Keratinocyte (primary cell): ENCODE results near the gene STXBP1. TPM values are rescaled to one million over a fixed set of nuclear protein-coding genes. Genes with fewer than 3 reads are reported as not detected.

Experiments
- DNase-seq: peaks from one replicate; pipeline ENCODE4 v3.0.0-alpha.2; 2011; ENCODE audit warnings: low read depth, missing footprints, low spot score
- FAIRE-seq: peaks from 2 replicates; lab custom pipeline; 2011; peaks lifted over from hg19 to GRCh38; lab: Jason Lieb, UNC
- H2AFZ ChIP-seq: 2 replicates; pipeline ENCODE4 v1.6.0; 2012; ENCODE audit warnings: low read length, control low read depth, inconsistent platforms; ENCODE audit not compliant: control insufficient read depth
- H3K27ac ChIP-seq: 2 replicates; pipeline ENCODE4 v1.5.1; 2011; ENCODE audit warnings: low read length; ENCODE audit not compliant: control insufficient read depth, insufficient read depth
- H3K27me3 ChIP-seq: 3 replicates; pipeline ENCODE4 v1.6.0; 2011; ENCODE audit warnings: low read length; ENCODE audit not compliant: control insufficient read depth, insufficient read depth; ENCODE audit errors: extremely low read depth
- H3K36me3 ChIP-seq, 2 experiments: 2 replicates in 1 of 2; 3 replicates in 1 of 2; pipeline ENCODE4 v1.5.1; 2011; ENCODE audit warnings: low read length in 2 of 2, mild to moderate bottlenecking in 1 of 2; ENCODE audit not compliant: control insufficient read depth in 2 of 2, insufficient read depth in 2 of 2; ENCODE audit errors: extremely low read depth in 1 of 2
- H3K4me1 ChIP-seq: 3 replicates; pipeline ENCODE4 v1.5.1; 2011; ENCODE audit warnings: low read length; ENCODE audit not compliant: control insufficient read depth, insufficient read depth; ENCODE audit errors: extremely low read depth
- H3K4me2 ChIP-seq: 3 replicates; pipeline ENCODE4 v1.6.0; 2011; ENCODE audit warnings: low read depth, low read length; ENCODE audit not compliant: control insufficient read depth, insufficient read depth; ENCODE audit errors: extremely low read depth
- H3K4me3 ChIP-seq, 3 experiments: fragments of 200-600 bp in 1 of 3; sonication (generic) in 1 of 3; 2 replicates in 2 of 3; 3 replicates in 1 of 3; pipeline ENCODE4 v1.5.1; 2011 to 2016; ENCODE audit warnings: low read length in 3 of 3, mild to moderate bottlenecking in 3 of 3, control low read depth in 2 of 3, inconsistent platforms in 1 of 3, low read depth in 1 of 3, mixed read lengths in 1 of 3, mixed run types in 1 of 3, moderate library complexity in 1 of 3; ENCODE audit not compliant: control insufficient read depth in 2 of 3, insufficient read depth in 2 of 3; ENCODE audit errors: extremely low read depth in 1 of 3
- H3K79me2 ChIP-seq: 2 replicates; pipeline ENCODE4 v1.6.0; 2012; ENCODE audit warnings: low read length; ENCODE audit not compliant: control insufficient read depth, insufficient read depth
- H3K9ac ChIP-seq: 3 replicates; pipeline ENCODE4 v1.6.0; 2011; ENCODE audit warnings: low read length; ENCODE audit not compliant: control insufficient read depth, insufficient read depth; ENCODE audit errors: extremely low read depth
- H3K9me1 ChIP-seq: 3 replicates; pipeline ENCODE4 v1.6.0; 2011; ENCODE audit warnings: low read length; ENCODE audit not compliant: control insufficient read depth, insufficient read depth; ENCODE audit errors: extremely low read depth
- H3K9me3 ChIP-seq: 2 replicates; pipeline ENCODE4 v1.5.1; 2012; ENCODE audit warnings: low read depth, low read length; ENCODE audit not compliant: control insufficient read depth
- H4K20me1 ChIP-seq: 3 replicates; pipeline ENCODE4 v1.6.0; 2011; ENCODE audit warnings: low read length; ENCODE audit not compliant: control insufficient read depth, insufficient read depth; ENCODE audit errors: extremely low read depth
- CTCF ChIP-seq, 3 experiments: IDR thresholded peaks in 1 of 3; conservative IDR thresholded peaks in 1 of 3; optimal IDR thresholded peaks in 1 of 3; 2 replicates in 2 of 3; 3 replicates in 1 of 3; pipeline versions ENCODE3 to v1.5.1; 2011; ENCODE audit warnings: low read length in 3 of 3, mild to moderate bottlenecking in 3 of 3, moderate library complexity in 2 of 3, control low read depth in 1 of 3, inconsistent platforms in 1 of 3; ENCODE audit not compliant: insufficient read depth in 2 of 3; ENCODE audit errors: extremely low read depth in 1 of 3
- EZH2 ChIP-seq: IDR thresholded peaks from one replicate; pipeline ENCODE4 v1.6.1; 2012; ENCODE audit warnings: inconsistent platforms, mild to moderate bottlenecking, low read length, moderate library complexity
- dilution Hi-C: fragments of 300-500 bp; cut with MboI; formaldehyde crosslinking; loops from one replicate; pipeline ENCODE4 v1.7.0; 2020; ENCODE audit warnings: low sequenced_read_pairs; ENCODE audit not compliant: extremely low pct_ligation_motif_present
- polyA plus RNA-seq, 5 experiments: library from polyadenylated mRNA; depleted of rRNA in 3 of 5; stranded (reverse) in 3 of 5; stranded (forward) in 1 of 5; unstranded in 1 of 5; fragments of >200 nt; gene quantifications; 1 replicate in 1 of 5; 2 replicates in 3 of 5; 3 replicates in 1 of 5; pipeline versions ENCODE4 v1.2.1 to v1.2.3, GENCODE V29; 2011 to 2012; ENCODE audit warnings: missing spikeins in 2 of 5, low read depth in 1 of 5, low replicate concordance in 1 of 5

The STXBP1 gene
- polyA plus RNA-seq, 1 donor (not counting 4 experiments of a cell fraction or from before 2014, with no cell fraction given) = 17.1 TPM

GRCh38 chr9:127693697-127694096, 81.6 kb downstream of the STXBP1 start:
- Histone ChIP-seq H3K27me3 (no peaks in the 10 kb centered on the region), H3K27ac (no peak overlapping the region), H4K20me1 (no peaks in the 10 kb centered on the region), H3K4me3 (no peak overlapping the region), H3K9me3 (no peaks in the 10 kb centered on the region), H2AFZ (no peak overlapping the region), H3K9me1 (no peaks in the 10 kb centered on the region), H3K4me1 (no peaks in the 10 kb centered on the region), H3K79me2 (no peaks in the 10 kb centered on the region), H3K4me2 (no peak overlapping the region), H3K36me3 (peaks cover 11 to 14% of the 10 kb centered on the region in 2 experiments), H3K9ac (no peak overlapping the region)
- DNase-seq = no peak
- dilution Hi-C loops = no loop called here
- FAIRE-seq = no peak
- TF ChIP-seq EZH2 (no peak), CTCF (optimal IDR thresholded peaks at IDR 0.05 in 1 of 3, IDR thresholded peaks at IDR 0.05 in 1 of 3, conservative IDR thresholded peaks at IDR 0.05 in 1 of 3; ENCODE audit: extremely low read depth in 1 of 3, insufficient read depth in 2 of 3, low read length in 3 of 3) (no peak)

- Histone ChIP-seq H3K27me3 (no peaks in the 10 kb centered on the region), H3K36me3 (peaks cover under 1 to 7% of the 10 kb centered on the region in 2 experiments), H3K79me2 (no peaks in the 10 kb centered on the region), H3K9me1 (no peaks in the 10 kb centered on the region), H3K9ac (no peak overlapping the region), H3K27ac (no peak overlapping the region), H3K4me1 (peaks cover 4% of the 10 kb centered on the region), H3K9me3 (no peaks in the 10 kb centered on the region), H4K20me1 (no peaks in the 10 kb centered on the region), H3K4me2 (no peak overlapping the region), H3K4me3 (no peak overlapping the region), H2AFZ (no peak overlapping the region)
- DNase-seq = no peak
- TF ChIP-seq CTCF (optimal IDR thresholded peaks at IDR 0.05 in 1 of 3, IDR thresholded peaks at IDR 0.05 in 1 of 3, conservative IDR thresholded peaks at IDR 0.05 in 1 of 3; ENCODE audit: extremely low read depth in 1 of 3, insufficient read depth in 2 of 3, low read length in 3 of 3) = no peak
- TF ChIP-seq EZH2 = no peak
- dilution Hi-C loops = no loop called here
- no peak for FAIRE-seq
Measured at GRCh38 chr9:127694890-127695720, 83.0 kb downstream of the STXBP1 start.
